Neural progenitor cell (in vitro differentiated cells): ENCODE data around the gene MAGEA6.
"Not testable (repeated sequence)": the region's sequence is repeated elsewhere in the genome, so short reads cannot be mapped to it uniquely, and the experiment has no call there.

Experiments
- EZH2phosphoT487 ChIP-seq: fragments of 200-600 bp; sonication (generic); IDR thresholded peaks from 2 replicates; pipeline ENCODE4 v1.6.1; 2017; ENCODE audit warnings: antibody characterized with exemption
- TF ChIP-seq, protein P1 (sequence below): fragments of 200-600 bp; sonication (generic); IDR thresholded peaks from 2 replicates; pipeline ENCODE4 v1.5.1; 2017; ENCODE audit warnings: antibody characterized with exemption, mild to moderate bottlenecking

GRCh38 chrX:152753686-152754650 is 15.5 kb downstream of the MAGEA6 start, which contains the start of gene MAGEA2:
- TF ChIP-seq, protein P1, sequence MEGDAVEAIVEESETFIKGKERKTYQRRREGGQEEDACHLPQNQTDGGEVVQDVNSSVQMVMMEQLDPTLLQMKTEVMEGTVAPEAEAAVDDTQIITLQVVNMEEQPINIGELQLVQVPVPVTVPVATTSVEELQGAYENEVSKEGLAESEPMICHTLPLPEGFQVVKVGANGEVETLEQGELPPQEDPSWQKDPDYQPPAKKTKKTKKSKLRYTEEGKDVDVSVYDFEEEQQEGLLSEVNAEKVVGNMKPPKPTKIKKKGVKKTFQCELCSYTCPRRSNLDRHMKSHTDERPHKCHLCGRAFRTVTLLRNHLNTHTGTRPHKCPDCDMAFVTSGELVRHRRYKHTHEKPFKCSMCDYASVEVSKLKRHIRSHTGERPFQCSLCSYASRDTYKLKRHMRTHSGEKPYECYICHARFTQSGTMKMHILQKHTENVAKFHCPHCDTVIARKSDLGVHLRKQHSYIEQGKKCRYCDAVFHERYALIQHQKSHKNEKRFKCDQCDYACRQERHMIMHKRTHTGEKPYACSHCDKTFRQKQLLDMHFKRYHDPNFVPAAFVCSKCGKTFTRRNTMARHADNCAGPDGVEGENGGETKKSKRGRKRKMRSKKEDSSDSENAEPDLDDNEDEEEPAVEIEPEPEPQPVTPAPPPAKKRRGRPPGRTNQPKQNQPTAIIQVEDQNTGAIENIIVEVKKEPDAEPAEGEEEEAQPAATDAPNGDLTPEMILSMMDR = not testable (repeated sequence)
- not testable (repeated sequence) for TF ChIP-seq EZH2phosphoT487
